HG03045 (cell line): Measurements from ENCODE around the gene LAMA3.

Source experiments
- ATAC-seq: cut with Tn5 transposase; IDR thresholded peaks from one replicate; pipeline ENCODE4 v1.9.1; 2021; ENCODE audit warnings: mild to moderate bottlenecking, moderate library complexity; ENCODE audit not compliant: unreplicated experiment

Gene LAMA3

DNA sequence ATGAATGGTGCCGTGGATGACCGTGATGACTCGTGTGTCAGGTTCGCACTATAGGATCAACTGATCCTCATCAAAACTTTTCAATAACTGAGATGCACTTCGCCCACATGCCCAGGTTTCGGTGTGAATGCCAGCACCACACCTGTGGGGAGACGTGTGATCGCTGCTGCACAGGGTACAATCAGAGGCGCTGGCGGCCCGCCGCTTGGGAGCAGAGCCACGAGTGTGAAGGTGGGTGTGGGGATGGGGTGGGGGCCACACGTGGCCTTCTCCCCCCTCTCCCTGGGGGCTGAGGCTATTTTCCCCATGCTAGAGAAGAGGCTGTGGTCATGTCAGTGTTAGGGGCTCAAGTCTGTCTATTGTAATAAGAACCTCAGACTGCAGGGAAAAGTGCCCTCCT is 69.0 kb downstream of the LAMA3 start:
- ATAC-seq, result no peak

DNA sequence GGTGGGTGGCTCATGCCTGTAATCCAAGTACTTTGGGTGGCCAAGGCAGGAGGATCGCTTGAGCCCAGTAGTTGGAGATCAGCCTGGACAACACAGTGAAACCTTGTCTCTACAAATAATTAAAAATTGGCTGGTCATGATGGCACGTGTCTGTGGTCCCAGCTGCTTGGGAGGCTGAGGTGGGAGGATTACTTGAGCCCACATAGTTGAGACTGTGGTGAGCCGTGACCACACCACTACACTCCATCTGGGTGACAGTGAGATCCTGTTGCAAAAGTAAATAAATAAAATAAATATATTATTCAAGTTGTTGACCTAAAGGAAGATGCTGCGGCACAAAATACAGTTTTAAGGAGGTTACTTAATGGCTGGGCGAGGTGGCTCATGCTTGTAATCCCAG is 72.7 kb downstream of the LAMA3 start:
- ATAC-seq, result no peak

DNA sequence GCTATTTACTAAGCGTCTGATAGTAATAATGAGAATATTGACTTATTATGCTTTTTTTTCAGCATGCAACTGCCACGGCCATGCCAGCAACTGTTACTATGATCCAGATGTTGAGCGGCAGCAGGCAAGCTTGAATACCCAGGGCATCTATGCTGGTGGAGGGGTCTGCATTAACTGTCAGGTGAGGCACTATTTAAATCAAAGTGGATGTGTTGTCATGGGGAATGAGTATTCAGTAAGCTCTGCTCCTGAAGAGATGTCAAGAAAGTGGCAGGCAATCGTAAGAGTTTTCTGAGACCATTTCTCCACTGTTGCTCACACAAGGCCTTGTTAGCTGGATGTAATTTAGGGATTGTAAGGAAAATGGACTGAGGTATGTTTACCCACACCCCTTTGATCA is 74.1 kb downstream of the LAMA3 start:
- ATAC-seq, result no peak

GRCh38 chr18:23765931-23766330 is 76.7 kb downstream of the LAMA3 start:
- no peak for ATAC-seq

DNA sequence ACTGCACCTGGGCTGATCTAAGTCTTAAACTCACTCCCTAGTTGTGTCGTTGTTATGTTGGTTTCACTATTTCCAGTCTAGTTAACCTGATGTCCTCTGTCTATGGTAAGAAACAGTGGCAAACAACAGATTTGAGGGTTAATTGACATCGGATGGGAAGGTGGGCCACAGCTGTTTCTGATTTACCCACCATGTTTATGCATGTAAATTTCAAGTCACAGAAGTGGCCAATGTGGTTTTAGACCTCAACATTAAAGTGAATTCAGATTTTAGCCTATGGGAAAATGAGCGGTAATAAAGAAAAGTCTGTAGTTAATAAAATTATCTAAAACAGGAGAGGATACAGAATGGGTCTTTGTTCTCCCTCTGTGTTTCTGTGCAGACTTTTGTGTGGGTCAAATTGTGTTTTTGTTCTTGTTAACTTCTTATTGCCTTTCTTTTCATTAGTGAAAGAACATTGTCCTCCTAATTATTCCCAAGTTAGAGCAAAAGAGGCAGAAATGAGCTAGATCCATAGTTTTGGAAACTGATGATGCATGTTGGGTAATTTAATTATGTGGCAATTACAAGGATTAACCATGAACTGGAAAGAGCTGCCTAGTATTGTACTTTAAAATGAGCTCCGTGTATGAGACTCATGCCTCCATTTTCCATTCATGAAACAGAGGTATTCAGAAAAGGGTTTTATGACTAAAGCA is 83.2 kb downstream of the LAMA3 start:
- no peak for ATAC-seq

- ATAC-seq, result no peak
Measured at GRCh38 chr18:23776306-23776705, 87.1 kb downstream of the LAMA3 start.

DNA sequence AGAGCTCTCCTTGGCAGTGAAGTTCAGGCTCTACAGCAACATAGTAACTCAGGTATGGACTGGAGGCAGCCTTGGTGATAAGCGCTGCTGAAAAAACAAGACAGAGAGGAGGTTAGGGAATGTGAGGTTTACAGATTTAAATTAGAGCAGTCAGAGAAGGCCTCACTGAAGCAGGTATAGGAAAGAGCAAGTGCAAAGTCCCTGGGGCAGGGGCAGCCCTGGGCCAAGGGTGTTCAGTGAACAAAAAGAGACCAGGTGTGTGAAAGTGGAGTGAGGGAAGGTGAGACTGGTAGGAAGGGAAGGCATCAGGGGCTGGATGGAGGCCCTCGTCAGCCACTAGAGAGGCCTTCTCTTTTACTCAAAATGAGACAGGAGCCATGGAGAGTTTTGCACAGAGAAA is 89.6 kb downstream of the LAMA3 start:
- no peak for ATAC-seq

DNA sequence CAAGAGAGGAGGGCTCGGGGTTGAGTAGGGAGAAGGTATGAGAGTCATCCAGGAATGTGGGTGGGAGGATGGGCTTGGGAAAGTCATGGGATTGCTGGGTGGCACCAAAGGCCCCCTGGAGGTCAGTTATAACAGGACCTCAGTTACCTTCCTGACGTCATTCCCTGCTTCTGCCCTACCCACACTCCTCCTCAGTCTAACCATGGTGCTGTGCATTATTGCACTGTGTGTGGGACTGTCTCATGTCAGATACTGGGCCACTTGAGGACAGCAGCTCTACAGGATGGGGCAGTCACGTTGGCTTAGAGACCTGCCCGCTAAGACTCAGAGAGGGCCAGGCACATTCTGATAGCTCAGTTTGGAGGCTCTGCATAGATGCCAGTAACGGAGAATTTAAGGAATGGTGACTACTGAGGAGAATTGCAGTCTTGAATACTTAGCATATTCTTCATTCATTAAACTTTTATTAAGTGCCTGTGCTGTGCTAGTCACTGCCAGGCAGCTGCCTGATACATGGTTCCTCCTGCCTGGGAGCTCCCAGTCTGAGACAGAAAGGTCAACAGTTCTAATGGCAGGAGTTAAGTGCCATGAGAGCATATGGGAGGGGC is 90.5 kb downstream of the LAMA3 start:
- ATAC-seq, result no peak

GRCh38 chr18:23784832-23785245 is 95.6 kb downstream of the LAMA3 start:
- ATAC-seq, result no peak

DNA sequence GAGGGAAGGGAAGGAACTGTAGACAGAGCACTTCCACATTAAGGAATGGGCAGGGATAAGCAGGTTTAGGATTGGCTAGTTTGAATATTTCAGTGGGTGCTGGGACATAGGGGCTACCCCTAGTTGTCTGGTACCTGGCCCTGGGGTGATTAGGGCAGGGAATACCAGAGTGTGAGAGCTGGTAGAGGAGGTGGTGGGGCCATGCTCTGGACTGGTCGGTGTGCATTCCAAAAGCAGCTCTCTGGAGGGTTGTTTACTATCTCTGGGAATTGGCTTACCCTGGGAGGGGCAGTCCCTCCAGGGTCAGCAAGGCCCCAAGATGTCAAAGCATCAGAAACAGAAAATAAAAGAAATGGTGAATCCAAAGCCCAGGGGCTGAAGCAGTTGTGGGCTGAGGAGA is 103.8 kb downstream of the LAMA3 start:
- no peak for ATAC-seq

DNA sequence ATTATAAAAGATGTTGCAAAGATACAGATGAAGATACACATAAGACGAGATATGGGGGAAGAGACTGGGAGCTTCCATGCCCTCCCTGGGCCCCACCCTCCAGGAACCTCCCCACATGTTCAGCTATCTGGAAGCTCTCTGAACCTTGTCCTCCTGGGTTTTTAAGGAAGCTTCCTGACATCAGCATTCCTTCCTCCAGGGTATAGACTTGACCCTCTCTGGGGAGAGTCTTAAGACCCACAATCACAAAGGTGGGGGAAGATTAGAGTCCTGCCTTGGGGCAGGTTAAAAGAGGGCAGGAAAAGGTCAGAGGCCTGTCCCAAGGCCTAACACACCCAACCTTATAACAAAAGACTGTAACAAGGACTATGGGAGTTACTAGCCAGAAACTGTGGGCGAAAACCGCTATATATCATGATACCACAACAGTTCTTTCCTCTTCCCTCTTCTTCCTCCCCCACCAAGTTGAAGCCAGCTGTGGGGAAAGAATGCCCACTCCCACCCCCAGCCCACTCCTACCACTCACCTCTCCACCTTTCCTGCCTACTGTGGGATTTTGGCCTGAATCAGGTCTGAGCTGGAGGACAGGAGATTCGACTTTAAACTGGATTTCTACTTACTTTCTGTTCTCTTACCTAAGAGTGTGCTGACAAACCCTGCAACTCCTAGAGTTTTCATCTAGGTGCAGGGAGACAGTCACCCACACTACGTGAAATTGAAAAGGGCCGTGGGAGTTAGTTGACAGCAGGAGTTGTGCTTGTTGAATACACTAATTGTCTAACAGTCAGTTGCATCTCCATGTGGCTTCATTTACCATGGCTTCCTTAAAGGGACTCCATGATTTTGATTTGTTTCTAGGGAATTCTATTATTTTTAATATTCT is 105.0 kb downstream of the LAMA3 start:
- ATAC-seq, result no peak

- ATAC-seq, result no peak
Measured at GRCh38 chr18:23798249-23798648, 109.0 kb downstream of the LAMA3 start.

DNA sequence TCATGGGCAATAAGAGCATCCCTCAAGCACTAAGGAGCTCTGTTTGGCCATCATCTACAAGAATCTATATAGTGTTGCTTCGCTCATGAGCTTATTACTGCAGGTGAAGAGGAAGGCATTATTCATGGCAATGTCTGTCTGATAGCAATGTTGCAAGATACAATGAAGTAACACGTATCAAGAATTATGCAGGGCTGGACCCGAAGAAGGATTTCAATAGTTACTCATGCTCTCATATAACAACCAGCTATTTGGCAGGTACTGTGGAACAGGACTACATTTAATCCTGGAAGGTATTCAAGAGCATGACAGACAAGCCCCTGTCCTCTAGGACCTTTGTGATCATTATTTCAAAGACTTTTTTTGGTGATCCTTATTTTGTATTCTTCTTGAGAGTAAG is 109.6 kb downstream of the LAMA3 start:
- ATAC-seq, result no peak

GRCh38 chr18:23799540-23799939 is 110.3 kb downstream of the LAMA3 start:
- no peak for ATAC-seq

GRCh38 chr18:23800902-23801301 is 111.6 kb downstream of the LAMA3 start:
- no peak for ATAC-seq

GRCh38 chr18:23802817-23803216 is 113.6 kb downstream of the LAMA3 start:
- ATAC-seq, result no peak

DNA sequence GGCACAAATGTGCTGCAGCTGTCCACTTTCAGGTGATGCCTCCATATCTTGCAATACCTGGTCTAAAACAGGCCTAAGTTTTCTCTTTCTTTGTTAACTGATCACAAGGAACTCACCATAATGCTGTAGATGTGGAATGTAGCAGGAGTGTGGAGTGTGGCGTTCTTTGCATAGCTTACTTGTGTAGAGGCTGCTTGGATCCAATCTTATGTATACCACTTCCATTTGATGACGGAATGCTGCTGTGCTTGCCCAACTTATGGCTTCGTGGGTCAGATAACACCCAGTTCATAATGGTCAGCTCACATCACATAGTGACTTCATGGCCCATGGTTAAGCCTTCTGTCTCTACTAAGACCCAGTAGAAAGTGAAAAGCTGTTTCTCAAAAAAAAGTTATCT is 114.5 kb downstream of the LAMA3 start:
- no peak for ATAC-seq

DNA sequence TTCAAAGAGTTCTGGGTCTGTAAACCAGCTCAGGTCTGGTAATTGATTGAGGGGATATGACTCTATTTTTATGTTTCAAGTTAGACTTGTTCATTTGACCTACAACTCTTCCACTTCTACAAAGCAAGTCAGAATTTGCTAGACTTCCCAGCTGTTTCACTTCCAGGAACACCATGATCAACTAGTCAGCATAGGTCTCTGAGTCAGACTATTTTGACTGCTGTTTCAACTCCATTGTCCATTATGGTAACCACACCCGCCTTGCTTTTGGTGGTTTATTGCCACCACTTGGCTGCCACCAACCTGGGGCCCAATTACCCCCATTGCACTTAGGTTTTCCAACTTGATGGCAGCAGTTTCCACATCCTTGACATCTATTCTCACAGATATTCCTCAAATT is 116.6 kb downstream of the LAMA3 start:
- ATAC-seq, result no peak

DNA sequence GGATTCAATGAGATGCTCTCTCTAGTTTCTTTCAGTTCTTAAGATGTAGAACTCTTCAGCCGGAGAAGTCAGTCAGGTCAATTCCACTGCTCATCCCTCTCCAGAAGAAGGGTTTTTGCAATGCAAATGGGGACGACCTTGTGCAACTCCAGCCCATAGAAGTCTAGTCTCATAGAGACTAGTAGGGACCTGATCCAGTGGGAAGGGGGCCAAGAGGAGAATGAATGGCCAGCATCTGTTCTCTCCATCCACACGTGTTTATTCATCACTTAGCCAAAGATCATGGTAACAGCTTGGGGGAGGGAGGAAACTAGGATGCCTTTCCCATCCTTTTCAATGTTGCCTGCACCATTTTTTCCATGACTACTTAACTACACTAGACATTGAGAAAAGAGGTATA is 120.2 kb downstream of the LAMA3 start:
- no peak for ATAC-seq

GRCh38 chr18:23810396-23810795 is 121.1 kb downstream of the LAMA3 start:
- ATAC-seq, result no peak

DNA sequence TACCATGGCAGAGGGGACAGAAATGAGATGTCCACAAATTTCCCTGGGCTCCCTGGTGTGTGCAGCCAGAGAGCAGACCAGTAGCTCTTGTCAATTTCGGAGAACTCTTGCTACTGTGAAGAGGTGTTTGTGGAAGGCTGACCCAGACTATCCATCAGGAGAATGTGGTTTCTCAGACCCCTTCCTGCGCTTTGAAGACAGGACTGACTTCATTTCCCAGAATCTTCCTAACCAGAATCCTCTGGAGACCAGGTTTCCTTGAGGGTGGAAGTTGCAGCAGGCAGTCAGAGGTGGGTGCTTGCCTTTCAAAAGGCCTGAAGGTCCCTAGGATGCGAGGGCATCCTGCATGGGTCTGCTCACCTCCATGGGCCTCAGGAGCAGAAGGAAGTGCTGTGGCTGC is 121.9 kb downstream of the LAMA3 start:
- ATAC-seq, result no peak
